ENCODE results near the gene MNAT1. TPM values are rescaled to one million over a fixed set of nuclear protein-coding genes. Genes with fewer than 3 reads are reported as not detected.

Gene MNAT1
- total and polyA plus RNA-seq, 4 donors: 16.7 to 85.5 (median 21.6) TPM

- WGBS, 2 donors: 72 to 73% methylated on average over 1 of the region's 1 CpG
- no peak for TF ChIP-seq CTCF (IDR thresholded peaks at IDR 0.05; ENCODE audit: control extremely low read depth, extremely low read depth)
- no peak for ATAC-seq (ENCODE audit: insufficient read depth, low FRiP score)
Measured at GRCh38 chr14:61019537-61019936, 285.0 kb downstream of the MNAT1 start.

More at GRCh38 chr14:61019537-61019936, 285.0 kb downstream of the MNAT1 start:
- Histone ChIP-seq H3K27ac (ENCODE audit: low read depth in 1 of 2, low read length in 1 of 2) (no peak overlapping the region), H3K4me3 (no peak overlapping the region), H3K9me3 (ENCODE audit: control insufficient read depth in 4 of 4, insufficient read depth in 3 of 4, low read length in 3 of 4) (peaks cover 0 to 1% (median 0%) of the 10 kb centered on the region in 4 donors), H3K4me1 (ENCODE audit: control insufficient read depth in 5 of 5, insufficient read depth in 5 of 5, low read length in 5 of 5) (no peaks in the 10 kb centered on the region), H3K27me3 (ENCODE audit: control insufficient read depth in 3 of 3, insufficient read depth in 3 of 3, low read length in 2 of 3) (no peaks in the 10 kb centered on the region), H3K9ac (ENCODE audit: insufficient read depth in 1 of 2, low read length in 2 of 2) (no peak overlapping the region), H3K36me3 (ENCODE audit: control insufficient read depth in 4 of 4, insufficient read depth in 4 of 4, low read length in 4 of 4) (no peaks in the 10 kb centered on the region)
- DNase-seq: no peak

Small RNA genes within 50 kb of the gene (small RNA-seq; reads per million reads assigned to genes)
- gene RNU6-398P (ENCODE audit: low replicate concordance): not detected

Other genes starting within 250 kb of the MNAT1 start
- 1 to 10 TPM in 1 of 2 donors, under 1 TPM in 1; 0.64 to 1.1 TPM for gene C14orf39, start 248.7 kb upstream of the MNAT1 start, total RNA-seq
- gene C14orf39, start 248.7 kb upstream of the MNAT1 start, polyA plus RNA-seq: under 1 TPM; 0.02 to 0.08 TPM
- not detected for gene SIX6, start 225.6 kb upstream of the MNAT1 start, total RNA-seq
- gene SIX6, start 225.6 kb upstream of the MNAT1 start, polyA plus RNA-seq: not detected
- 1 to 10 TPM; 5.0 to 5.9 TPM for gene SIX1, start 85.3 kb upstream of the MNAT1 start, total RNA-seq
- gene SIX1, start 85.3 kb upstream of the MNAT1 start, polyA plus RNA-seq: 1 to 10 TPM; 2.1 to 2.7 TPM
- 1 to 10 TPM; 5.2 to 7.1 TPM for gene SIX4, start 10.4 kb upstream of the MNAT1 start, total RNA-seq
- 1 to 10 TPM; 1.0 to 1.1 TPM for gene SIX4, start 10.4 kb upstream of the MNAT1 start, polyA plus RNA-seq
- gene TRMT5, start 246.3 kb downstream of the MNAT1 start, total RNA-seq: 10 to 100 TPM; 10.7 to 14.7 TPM
- 1 to 10 TPM; 3.4 to 5.2 TPM for gene TRMT5, start 246.3 kb downstream of the MNAT1 start, polyA plus RNA-seq
- 10 to 100 TPM; 21.8 to 62.4 TPM for gene SLC38A6, start 246.5 kb downstream of the MNAT1 start, total RNA-seq
- 10 to 100 TPM in 1 of 2 donors, 1 to 10 TPM in 1; 10.0 to 28.2 TPM for gene SLC38A6, start 246.5 kb downstream of the MNAT1 start, polyA plus RNA-seq

All from lung (tissue), 13 donors.